Psoas muscle (tissue), 8 donors: ENCODE data around the gene NCAPG2. TPM values are rescaled to one million over a fixed set of nuclear protein-coding genes. Genes with fewer than 3 reads are reported as not detected.

Experiments
- ATAC-seq, 4 donors: fragments of 200-7000 bp; cut with Tn5 transposase; one replicate each; pipeline ENCODE4 v1.9.1; 2020; ENCODE audit warnings: moderate library complexity in 3 of 4, mild to moderate bottlenecking in 2 of 4
- DNase-seq, 2 donors: peaks; one replicate each; pipeline ENCODE4 v3.0.0-alpha.2; 2020
- H3K27ac ChIP-seq: fragments of 200-600 bp; one replicate; pipeline ENCODE4 v1.8.0; 2022
- H3K27me3 ChIP-seq, 3 donors: fragments of 200-600 bp in 1 of 3; one replicate each; pipeline versions ENCODE4 v1.6.1 to v1.8.0; 2013 to 2022; ENCODE audit warnings: low read length in 2 of 3, mild to moderate bottlenecking in 2 of 3, moderate library complexity in 1 of 3; ENCODE audit not compliant: insufficient read depth in 3 of 3
- H3K36me3 ChIP-seq, 2 donors: fragments of 200-600 bp in 1 of 2; one replicate each; pipeline versions ENCODE4 v1.6.1 to v1.8.0; 2013 to 2022; ENCODE audit warnings: low read depth in 1 of 2, mild to moderate bottlenecking in 1 of 2, moderate library complexity in 1 of 2; ENCODE audit not compliant: insufficient read depth in 1 of 2
- H3K4me1 ChIP-seq: fragments of 200-600 bp; one replicate; pipeline ENCODE4 v1.8.0; 2022
- H3K4me3 ChIP-seq: fragments of 200-600 bp; one replicate; pipeline ENCODE4 v1.8.0; 2022; ENCODE audit warnings: mild to moderate bottlenecking
- H3K9me3 ChIP-seq: fragments of 200-600 bp; one replicate; pipeline ENCODE4 v1.8.0; 2022
- WGBS, 3 donors: extraction: QIAGEN DNeasy Blood & Tissue Kit; methylation state at CpG; one replicate each; pipeline versions ENCODE4 v1.1.6 to v1.1.7; 2013; 5-methylcytosine and 5-hydroxymethylcytosine counted together
- intact Hi-C, 2 donors: fragments of 100-400 bp; cut with DNase I; formaldehyde crosslinking; loops; one replicate each; pipeline versions ENCODE4 v1.11.0 to v1.14.2; 2022
- polyA plus RNA-seq, 3 donors: library from polyadenylated mRNA; stranded (reverse); fragments of 200-250 nt; gene quantifications; one replicate each; pipeline ENCODE4 v1.2.3, GENCODE V29; 2013
- total RNA-seq, 4 donors: library from RNA; stranded (reverse); fragmentation: NEBNext Ultra II Directional in 2 of 4; extraction: Animal tissue kit (Norgen Biotek cat#: 25700) in 2 of 4; gene quantifications; one replicate each; pipeline versions ENCODE4 v1.2.1 to v1.2.4, GENCODE V29; 2021 to 2023
- TF ChIP-seq, protein P1 (sequence below): fragments of 200-600 bp; IDR thresholded peaks from one replicate; pipeline ENCODE4 v1.8.0; 2022; ENCODE audit warnings: antibody characterized with exemption
- donor health status: healthy with polysubstance abuse.
- donor health status: DM: no; HTN: no; CAD: no; lungs with moderate emphysema.
- donor health status: Bipolar disorder and iron deficiency.
- donor health status: healthy.
- donor health status: DM: yes; HTN: yes; CAD: no.
- donor health status: DM: no; HTN: no; CAD: no.
- donor health status: DM: no; HTN: no; CAD: no.
- donor health status: DM: yes; HTN: yes; CAD: no.

The NCAPG2 gene
- total and polyA plus RNA-seq, 7 donors: 1.9 to 3.8 (median 2.8) TPM

DNA sequence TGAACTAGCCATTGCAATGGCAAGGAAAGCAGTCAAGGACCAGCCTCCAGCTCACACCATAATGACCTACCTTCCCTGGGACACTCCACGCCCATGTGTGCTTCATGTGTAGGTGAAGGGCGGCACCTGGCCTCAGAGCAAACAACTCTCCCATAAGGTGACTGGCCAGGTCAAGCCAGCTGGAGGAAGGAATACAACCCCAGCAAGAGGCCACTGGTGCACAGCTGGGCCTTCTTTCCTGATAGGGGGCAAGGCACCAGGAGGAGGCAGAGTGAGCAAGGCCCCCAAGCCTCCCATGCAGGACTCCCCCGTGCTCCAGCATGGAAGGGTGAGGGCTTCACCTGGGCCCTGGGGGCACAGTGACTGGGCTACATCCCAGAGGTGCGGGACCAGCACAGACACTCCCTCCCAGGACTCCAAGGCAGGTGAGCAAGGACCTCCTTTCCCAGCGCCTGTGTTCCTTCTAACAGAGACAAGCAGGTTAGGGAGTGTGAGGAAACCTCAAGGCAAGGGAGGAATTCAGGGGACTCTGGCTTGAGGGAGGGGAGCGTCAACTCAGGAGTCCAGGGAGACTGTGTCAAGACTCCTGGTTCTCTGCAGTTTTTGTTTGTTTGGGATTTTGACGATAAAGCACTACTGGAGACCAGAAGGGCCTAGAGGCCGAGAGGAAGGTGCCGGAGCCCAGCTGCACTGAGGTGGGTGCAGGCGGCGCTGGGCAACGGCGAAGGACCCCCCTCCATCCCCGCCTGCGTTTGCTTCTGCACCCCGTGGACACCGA lies 118.7 kb downstream of the NCAPG2 start:
- no peak overlapping the region for H3K4me3 ChIP-seq
- H3K9me3 ChIP-seq: no peaks in the 10 kb centered on the region
- TF ChIP-seq, protein P1, sequence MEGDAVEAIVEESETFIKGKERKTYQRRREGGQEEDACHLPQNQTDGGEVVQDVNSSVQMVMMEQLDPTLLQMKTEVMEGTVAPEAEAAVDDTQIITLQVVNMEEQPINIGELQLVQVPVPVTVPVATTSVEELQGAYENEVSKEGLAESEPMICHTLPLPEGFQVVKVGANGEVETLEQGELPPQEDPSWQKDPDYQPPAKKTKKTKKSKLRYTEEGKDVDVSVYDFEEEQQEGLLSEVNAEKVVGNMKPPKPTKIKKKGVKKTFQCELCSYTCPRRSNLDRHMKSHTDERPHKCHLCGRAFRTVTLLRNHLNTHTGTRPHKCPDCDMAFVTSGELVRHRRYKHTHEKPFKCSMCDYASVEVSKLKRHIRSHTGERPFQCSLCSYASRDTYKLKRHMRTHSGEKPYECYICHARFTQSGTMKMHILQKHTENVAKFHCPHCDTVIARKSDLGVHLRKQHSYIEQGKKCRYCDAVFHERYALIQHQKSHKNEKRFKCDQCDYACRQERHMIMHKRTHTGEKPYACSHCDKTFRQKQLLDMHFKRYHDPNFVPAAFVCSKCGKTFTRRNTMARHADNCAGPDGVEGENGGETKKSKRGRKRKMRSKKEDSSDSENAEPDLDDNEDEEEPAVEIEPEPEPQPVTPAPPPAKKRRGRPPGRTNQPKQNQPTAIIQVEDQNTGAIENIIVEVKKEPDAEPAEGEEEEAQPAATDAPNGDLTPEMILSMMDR: no peak
- 25 to 36% (median 35%) methylated on average over 17 of the region's 17 CpGs for WGBS, 3 donors
- no peaks in the 10 kb centered on the region for H3K36me3 ChIP-seq
- H3K4me1 ChIP-seq: peaks cover 7% of the 10 kb centered on the region
- ATAC-seq: no peak
- no peak for DNase-seq
- peaks cover 0 to 75% (median 14%) of the 10 kb centered on the region in 3 donors for H3K27me3 ChIP-seq
- no peak overlapping the region for H3K27ac ChIP-seq
- intact Hi-C loops: no loop called here

DNA sequence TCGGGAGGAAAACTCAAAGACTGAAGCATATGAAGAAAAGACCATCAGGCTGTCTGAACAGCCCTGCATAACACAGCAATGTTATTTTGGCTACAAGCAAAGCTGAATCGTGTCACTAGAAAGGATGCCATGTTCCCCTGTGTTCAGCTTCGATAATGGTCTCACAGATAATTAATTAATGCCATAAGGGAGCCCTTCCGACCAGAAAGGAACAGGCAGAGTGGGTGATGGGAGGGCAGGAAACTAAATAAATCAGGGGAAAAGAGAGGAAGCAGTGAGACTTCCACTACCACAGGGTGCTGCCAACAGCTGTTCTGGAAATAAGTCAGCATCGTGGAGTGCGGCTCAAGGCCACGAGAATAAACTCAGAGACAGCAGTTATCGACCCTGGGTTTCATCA lies 120.2 kb downstream of the NCAPG2 start:
- peaks cover 7% of the 10 kb centered on the region for H3K9me3 ChIP-seq
- 67 to 71% (median 68%) methylated on average over 8 of the region's 8 CpGs for WGBS, 3 donors
- DNase-seq (no peak), ATAC-seq (no peak)
- no peak overlapping the region for H3K27ac ChIP-seq
- no peaks in the 10 kb centered on the region for H3K36me3 ChIP-seq
- peaks cover 0 to 75% (median 14%) of the 10 kb centered on the region in 3 donors for H3K27me3 ChIP-seq
- intact Hi-C loops: no loop called here
- peaks cover 7% of the 10 kb centered on the region for H3K4me1 ChIP-seq
- TF ChIP-seq, protein P1: no peak
- no peak overlapping the region for H3K4me3 ChIP-seq

DNA sequence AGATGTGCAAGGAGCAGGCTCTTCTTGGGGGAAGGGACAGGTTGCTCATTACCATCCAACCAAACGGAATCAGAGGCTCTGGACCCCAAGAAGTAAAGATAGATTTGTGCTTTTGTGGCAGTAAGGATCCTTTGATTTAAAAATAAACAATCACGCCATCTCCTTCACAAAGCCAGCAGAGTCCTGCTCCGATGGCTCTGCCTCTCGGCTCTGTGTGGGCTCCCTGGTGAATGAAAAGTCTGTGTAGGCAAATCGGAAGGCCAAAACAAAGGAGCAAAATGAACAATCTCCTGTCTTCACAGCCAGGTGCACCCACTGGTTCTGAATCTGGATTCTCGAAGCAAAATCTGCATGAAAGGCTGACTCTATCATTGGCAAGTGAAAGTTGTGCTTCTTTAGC lies 120.8 kb downstream of the NCAPG2 start:
- DNase-seq (no peak), ATAC-seq (no peak)
- H3K27me3 ChIP-seq: peaks cover 0 to 69% (median 14%) of the 10 kb centered on the region in 3 donors
- H3K36me3 ChIP-seq: no peaks in the 10 kb centered on the region
- H3K4me1 ChIP-seq: peaks cover 7% of the 10 kb centered on the region
- H3K4me3 ChIP-seq: no peak overlapping the region
- WGBS, 3 donors: 62 to 69% (median 68%) methylated on average over 6 of the region's 6 CpGs
- no peak overlapping the region for H3K27ac ChIP-seq
- TF ChIP-seq, protein P1: no peak
- intact Hi-C loops: no loop called here
- H3K9me3 ChIP-seq: peaks cover 8% of the 10 kb centered on the region

DNA sequence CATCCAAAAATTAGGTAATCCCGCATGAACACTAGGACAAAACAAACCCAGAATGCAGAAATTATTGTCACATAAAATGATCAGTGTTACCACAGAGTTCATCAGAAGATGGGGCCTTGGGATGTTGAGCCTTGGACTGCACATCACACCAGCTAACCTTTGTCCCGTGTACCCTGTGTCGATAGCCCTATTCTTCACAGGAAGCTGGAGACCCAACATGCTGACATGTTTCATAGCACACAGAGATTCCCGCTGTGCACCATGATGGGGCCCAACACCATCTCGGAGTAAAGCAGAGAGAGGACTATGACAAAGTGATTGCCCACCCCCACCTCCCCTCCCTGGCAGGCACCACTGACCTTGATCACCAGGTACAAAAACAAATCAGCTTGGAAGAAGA lies 121.5 kb downstream of the NCAPG2 start:
- intact Hi-C loops: no loop called here
- Histone ChIP-seq H3K36me3 (no peaks in the 10 kb centered on the region), H3K9me3 (peaks cover 8% of the 10 kb centered on the region), H3K4me1 (peaks cover 7% of the 10 kb centered on the region), H3K27me3 (peaks cover 0 to 62% (median 10%) of the 10 kb centered on the region in 3 donors), H3K27ac (no peak overlapping the region), H3K4me3 (no peak overlapping the region)
- no peak for ATAC-seq
- TF ChIP-seq, protein P1: no peak
- no peak for DNase-seq
- 81 to 91% (median 85%) methylated on average over 5 of the region's 5 CpGs for WGBS, 3 donors
